Endodermal cell (in vitro differentiated cells): ENCODE measurements around the gene TIMP2. TPM values are rescaled to one million over a fixed set of nuclear protein-coding genes. Genes with fewer than 3 reads are reported as not detected.

Experiments
- DNase-seq: peaks from one replicate; pipeline ENCODE4 v3.0.0-alpha.2; 2017
- H3K27ac ChIP-seq: 2 replicates; pipeline ENCODE4 v1.5.1; 2013; ENCODE audit warnings: mild to moderate bottlenecking, low read depth, low read length, moderate library complexity
- H3K27me3 ChIP-seq: 2 replicates; pipeline ENCODE4 v1.6.1; 2013; ENCODE audit warnings: mild to moderate bottlenecking, low read length, moderate library complexity; ENCODE audit not compliant: insufficient read depth, control insufficient read depth, poor library complexity, severe bottlenecking
- H3K36me3 ChIP-seq: 2 replicates; pipeline ENCODE4 v1.7.0; 2013; ENCODE audit warnings: mild to moderate bottlenecking, low read length, moderate library complexity; ENCODE audit not compliant: control insufficient read depth, insufficient read depth
- H3K4me1 ChIP-seq: one replicate; pipeline ENCODE4 v1.7.0; 2013; ENCODE audit warnings: low read length; ENCODE audit not compliant: control insufficient read depth, insufficient read depth
- H3K4me3 ChIP-seq: 2 replicates; pipeline ENCODE4 v1.5.1; 2013; ENCODE audit warnings: mild to moderate bottlenecking, low read length, moderate library complexity
- H3K9ac ChIP-seq: 2 replicates; pipeline ENCODE4 v1.6.1; 2013; ENCODE audit warnings: mild to moderate bottlenecking, low read length, moderate library complexity; ENCODE audit not compliant: poor library complexity, severe bottlenecking; ENCODE audit errors: extremely low read depth
- H3K9me3 ChIP-seq: 2 replicates; pipeline ENCODE4 v1.6.1; 2013; ENCODE audit warnings: mild to moderate bottlenecking, low read length, moderate library complexity; ENCODE audit not compliant: control insufficient read depth
- H3K27ac Mint-ChIP-seq: 2 replicates; pipeline ENCODE4 v1.8.0; 2020; ENCODE audit warnings: mixed read lengths
- H3K27me3 Mint-ChIP-seq: 2 replicates; pipeline ENCODE4 v1.8.0; 2021; ENCODE audit warnings: mild to moderate bottlenecking, mixed read lengths; ENCODE audit not compliant: insufficient read depth
- H3K36me3 Mint-ChIP-seq: 2 replicates; pipeline ENCODE4 v1.8.0; 2020; ENCODE audit warnings: low read depth, mixed read lengths
- H3K4me1 Mint-ChIP-seq: 2 replicates; pipeline ENCODE4 v1.8.0; 2020; ENCODE audit warnings: mixed read lengths
- H3K4me3 Mint-ChIP-seq: 2 replicates; pipeline ENCODE4 v1.8.0; 2020; ENCODE audit warnings: mild to moderate bottlenecking, moderate library complexity, mixed read lengths
- H3K9me3 Mint-ChIP-seq: 2 replicates; pipeline ENCODE4 v1.8.0; 2020; ENCODE audit warnings: mild to moderate bottlenecking, mixed read lengths
- CTCF ChIP-seq: fragments of 200-600 bp; sonication (generic); conservative IDR thresholded peaks from 2 replicates; pipeline ENCODE4 v1.5.0; 2021; ENCODE audit warnings: antibody characterized with exemption, mild to moderate bottlenecking
- WGBS, 2 experiments: methylation state at CpG; one replicate each; pipeline versions ENCODE4 v1.1.5 to v1.1.7; 2013; ENCODE audit warnings: missing lambda C conversion rate in 2 of 2, mixed read lengths in 1 of 2; ENCODE audit not compliant: insufficient coverage in 1 of 2, insufficient read length in 1 of 2; 5-methylcytosine and 5-hydroxymethylcytosine counted together
- total RNA-seq, 2 donors: library from RNA; stranded (reverse); fragmentation: NEBNext Ultra II Directional in 1 of 2; extraction: Animal tissue kit (Norgen Biotek cat#: 25700) in 1 of 2; gene quantifications; 2 replicates in 1 of 2; 3 replicates in 1 of 2; pipeline ENCODE4 v1.2.1, GENCODE V29; 2021

TIMP2 gene
- total RNA-seq, 2 donors from 2014 or later = 36.9 to 42.7 TPM

DNA sequence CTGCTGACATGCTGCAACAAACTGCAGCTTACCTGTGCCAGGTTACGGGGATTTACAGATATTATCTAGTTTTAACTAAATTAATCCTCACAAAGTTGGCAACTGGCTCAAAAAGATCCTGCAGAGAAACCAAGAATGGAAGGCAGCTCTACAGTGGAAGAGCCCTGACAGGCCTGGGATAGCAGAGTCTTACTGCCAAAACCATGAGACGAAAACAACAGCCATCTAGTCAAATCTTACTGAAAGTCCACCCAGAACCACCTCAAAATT is 92.7 kb downstream of the TIMP2 start:
- no peak overlapping the region for H3K27ac Mint-ChIP-seq
- no peaks in the 10 kb centered on the region for H3K9me3 ChIP-seq
- no peaks in the 10 kb centered on the region for H3K4me1 Mint-ChIP-seq
- H3K9me3 Mint-ChIP-seq = no peaks in the 10 kb centered on the region
- no peak overlapping the region for H3K27ac ChIP-seq
- H3K36me3 Mint-ChIP-seq = peaks cover 91% of the 10 kb centered on the region
- no peak overlapping the region for H3K4me3 ChIP-seq
- DNase-seq = no peak
- no peak overlapping the region for H3K9ac ChIP-seq
- no peaks in the 10 kb centered on the region for H3K27me3 ChIP-seq
- peaks cover 93% of the 10 kb centered on the region for H3K36me3 ChIP-seq
- no peak overlapping the region for H3K4me3 Mint-ChIP-seq
- H3K27me3 Mint-ChIP-seq = no peaks in the 10 kb centered on the region
- 91% methylated on average over 2 of the region's 2 CpGs; no CpG with 5 or more reads in 1 of the 2 experiments for WGBS, 2 experiments
- H3K4me1 ChIP-seq = no peaks in the 10 kb centered on the region
- TF ChIP-seq CTCF = no peak

GRCh38 chr17:78831688-78832540 is 93.3 kb downstream of the TIMP2 start:
- no peak for TF ChIP-seq CTCF
- no peaks in the 10 kb centered on the region for H3K9me3 ChIP-seq
- H3K27ac ChIP-seq = no peak overlapping the region
- H3K27ac Mint-ChIP-seq = no peak overlapping the region
- no peak overlapping the region for H3K4me3 ChIP-seq
- WGBS, 2 experiments = 95 to 97% methylated on average over 12 to 15 of the region's 15 CpGs
- H3K9me3 Mint-ChIP-seq = no peaks in the 10 kb centered on the region
- no peaks in the 10 kb centered on the region for H3K27me3 Mint-ChIP-seq
- no peaks in the 10 kb centered on the region for H3K4me1 Mint-ChIP-seq
- DNase-seq = no peak
- no peak overlapping the region for H3K4me3 Mint-ChIP-seq
- H3K27me3 ChIP-seq = no peaks in the 10 kb centered on the region
- no peak overlapping the region for H3K9ac ChIP-seq
- H3K36me3 ChIP-seq = peaks cover 92% of the 10 kb centered on the region
- no peaks in the 10 kb centered on the region for H3K4me1 ChIP-seq
- H3K36me3 Mint-ChIP-seq = peaks cover 90% of the 10 kb centered on the region

DNA sequence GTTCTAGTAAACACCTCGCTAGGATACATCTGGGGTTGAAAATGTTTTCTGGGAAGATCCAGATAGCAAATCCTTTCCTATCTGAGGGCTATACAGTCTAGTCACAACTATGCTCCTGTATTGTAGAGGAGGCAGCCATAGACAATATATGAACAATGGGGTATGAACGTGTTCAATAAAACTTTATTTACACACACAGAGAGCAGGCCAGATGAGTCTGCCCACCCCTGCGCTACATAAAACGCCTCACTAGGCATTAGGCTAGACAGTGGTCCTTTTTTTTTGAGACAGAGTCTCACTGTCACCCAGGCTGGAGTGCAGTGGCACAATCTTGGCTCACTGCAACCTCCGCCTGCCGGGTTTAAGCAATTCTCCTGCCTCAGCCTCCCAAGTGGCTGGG is 95.7 kb downstream of the TIMP2 start:
- H3K27me3 ChIP-seq = no peaks in the 10 kb centered on the region
- H3K9me3 ChIP-seq = no peaks in the 10 kb centered on the region
- DNase-seq = no peak
- no peak for TF ChIP-seq CTCF
- H3K4me1 ChIP-seq = no peaks in the 10 kb centered on the region
- H3K36me3 ChIP-seq = peaks cover 85% of the 10 kb centered on the region
- Mint-ChIP-seq H3K4me3 (no peak overlapping the region), H3K9me3 (no peaks in the 10 kb centered on the region), H3K27me3 (no peaks in the 10 kb centered on the region), H3K27ac (no peak overlapping the region), H3K36me3 (peaks cover 87% of the 10 kb centered on the region), H3K4me1 (no peaks in the 10 kb centered on the region)
- H3K9ac ChIP-seq = no peak overlapping the region
- 93 to 94% methylated on average over 6 of the region's 6 CpGs for WGBS, 2 experiments
- H3K27ac ChIP-seq = no peak overlapping the region
- no peak overlapping the region for H3K4me3 ChIP-seq
